DND-41 (cell line): ENCODE measurements around the gene ZDHHC14.

Experiments
- ATAC-seq: fragments of 200-7000 bp; cut with Tn5 transposase; 3 replicates; pipeline ENCODE4 v1.9.1; 2021; ENCODE audit warnings: low read depth; ENCODE audit not compliant: insufficient read depth
- DNase-seq: peaks from one replicate; pipeline ENCODE4 v3.0.0-alpha.2; 2020
- H2AFZ ChIP-seq: 2 replicates; pipeline ENCODE4 v1.6.0; 2012; ENCODE audit warnings: low read depth, low read length
- H3K27ac ChIP-seq: 2 replicates; pipeline ENCODE4 v1.5.1; 2012; ENCODE audit warnings: low read length, inconsistent platforms
- H3K27me3 ChIP-seq: fragments of 200-600 bp; sonication (generic); 2 replicates; pipeline ENCODE4 v1.6.0; 2012; ENCODE audit warnings: low read length, mild to moderate bottlenecking, inconsistent platforms; ENCODE audit not compliant: insufficient read depth, poor library complexity
- H3K36me3 ChIP-seq: 2 replicates; pipeline ENCODE4 v1.5.1; 2012; ENCODE audit warnings: low read length, inconsistent platforms; ENCODE audit not compliant: insufficient read depth
- H3K4me1 ChIP-seq: 2 replicates; pipeline ENCODE4 v1.5.1; 2012; ENCODE audit warnings: mild to moderate bottlenecking, low read length; ENCODE audit not compliant: insufficient read depth
- H3K4me2 ChIP-seq: 2 replicates; pipeline ENCODE4 v1.6.0; 2012; ENCODE audit warnings: mild to moderate bottlenecking, moderate library complexity, low read length, inconsistent platforms; ENCODE audit not compliant: insufficient read depth
- H3K4me3 ChIP-seq, 2 experiments: fragments of 200-600 bp in 1 of 2; shearing (Covaris generic) in 1 of 2; 2 replicates each; pipeline ENCODE4 v1.5.1; 2012 to 2016; ENCODE audit warnings: inconsistent platforms in 2 of 2, low read length in 2 of 2, mild to moderate bottlenecking in 2 of 2, low read depth in 1 of 2, moderate library complexity in 1 of 2
- H3K79me2 ChIP-seq: 2 replicates; pipeline ENCODE4 v1.6.0; 2012; ENCODE audit warnings: low read length, inconsistent platforms; ENCODE audit not compliant: insufficient read depth
- H3K9ac ChIP-seq: 2 replicates; pipeline ENCODE4 v1.6.0; 2012; ENCODE audit warnings: low read depth, mild to moderate bottlenecking, inconsistent platforms, low read length, moderate library complexity
- H3K9me3 ChIP-seq: 2 replicates; pipeline ENCODE4 v1.5.1; 2012; ENCODE audit warnings: low read length, moderate library complexity, mild to moderate bottlenecking, inconsistent platforms; ENCODE audit not compliant: insufficient read depth, severe bottlenecking
- H4K20me1 ChIP-seq: 2 replicates; pipeline ENCODE4 v1.6.0; 2012; ENCODE audit warnings: low read length; ENCODE audit not compliant: insufficient read depth
- CTCF ChIP-seq: IDR thresholded peaks from 2 replicates; pipeline ENCODE4 v1.5.1; 2012; ENCODE audit warnings: borderline replicate concordance, low read length, moderate library complexity, mild to moderate bottlenecking; ENCODE audit not compliant: poor library complexity, severe bottlenecking; ENCODE audit errors: extremely low read depth
- EZH2 ChIP-seq: IDR thresholded peaks from 3 replicates; pipeline ENCODE4 v1.6.1; 2012; ENCODE audit warnings: borderline replicate concordance, low read depth, mild to moderate bottlenecking, moderate library complexity, low read length, inconsistent platforms; ENCODE audit not compliant: severe bottlenecking

The ZDHHC14 gene

DNA sequence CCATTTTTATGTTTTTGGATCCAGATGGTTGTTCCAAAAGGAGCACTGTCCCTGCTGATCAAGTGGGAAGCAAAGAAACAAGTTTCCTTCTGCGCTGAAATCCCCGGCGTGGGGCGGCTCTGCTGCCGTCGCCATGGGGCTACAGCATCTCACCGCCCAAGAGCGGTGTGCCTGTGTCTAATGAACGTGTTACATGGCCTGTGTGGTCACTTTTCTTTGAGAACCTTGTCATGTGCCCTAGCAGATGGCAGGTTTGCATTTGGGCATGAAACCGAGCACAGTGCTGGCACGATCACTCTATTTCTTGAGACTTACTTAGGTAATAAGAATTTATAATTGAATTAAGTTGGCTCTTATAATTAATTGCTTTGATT is 51.9 kb downstream of the ZDHHC14 start:
- no peak overlapping the region for H3K9ac ChIP-seq
- no peak overlapping the region for H3K27ac ChIP-seq
- H3K4me3 ChIP-seq = no peak overlapping the region
- ATAC-seq = no peak
- H3K4me2 ChIP-seq = no peak overlapping the region
- H3K9me3 ChIP-seq = no peaks in the 10 kb centered on the region
- H2AFZ ChIP-seq = no peak overlapping the region
- H3K36me3 ChIP-seq = no peaks in the 10 kb centered on the region
- DNase-seq = no peak
- H3K27me3 ChIP-seq = peaks cover 22% of the 10 kb centered on the region
- H3K79me2 ChIP-seq = no peaks in the 10 kb centered on the region
- TF ChIP-seq EZH2 (no peak), CTCF (no peak)
- H3K4me1 ChIP-seq = no peaks in the 10 kb centered on the region
- no peaks in the 10 kb centered on the region for H4K20me1 ChIP-seq

- Histone ChIP-seq H3K4me1 (no peaks in the 10 kb centered on the region), H3K79me2 (no peaks in the 10 kb centered on the region), H3K4me2 (no peak overlapping the region), H2AFZ (no peak overlapping the region), H3K27me3 (peaks cover 22% of the 10 kb centered on the region), H3K27ac (no peak overlapping the region), H3K9me3 (no peaks in the 10 kb centered on the region), H4K20me1 (no peaks in the 10 kb centered on the region), H3K36me3 (no peaks in the 10 kb centered on the region), H3K9ac (no peak overlapping the region), H3K4me3 (no peak overlapping the region)
- DNase-seq (no peak), ATAC-seq (no peak)
- no peak for TF ChIP-seq EZH2
- no peak for TF ChIP-seq CTCF
Observed at GRCh38 chr6:157433678-157434081, 52.7 kb downstream of the ZDHHC14 start.

- no peak overlapping the region for H3K4me3 ChIP-seq
- H3K4me1 ChIP-seq = no peaks in the 10 kb centered on the region
- H3K79me2 ChIP-seq = no peaks in the 10 kb centered on the region
- H3K27ac ChIP-seq = no peak overlapping the region
- H3K4me2 ChIP-seq = no peak overlapping the region
- no peak for DNase-seq
- no peaks in the 10 kb centered on the region for H3K36me3 ChIP-seq
- no peak overlapping the region for H2AFZ ChIP-seq
- no peak for ATAC-seq
- H3K9ac ChIP-seq = no peak overlapping the region
- H4K20me1 ChIP-seq = no peaks in the 10 kb centered on the region
- peaks cover 17% of the 10 kb centered on the region for H3K27me3 ChIP-seq
- H3K9me3 ChIP-seq = no peaks in the 10 kb centered on the region
- TF ChIP-seq EZH2 (no peak), CTCF (no peak)
Observed at GRCh38 chr6:157434349-157435033, 53.5 kb downstream of the ZDHHC14 start.
